GM12878 (cell line): ENCODE results near the gene PDE6B. TPM values are rescaled to one million over a fixed set of nuclear protein-coding genes. Genes with fewer than 3 reads are reported as not detected.

ENCODE experiments used
- ATAC-seq: fragments of 200-7000 bp; cut with Tn5 transposase; 3 replicates; pipeline ENCODE4 v1.9.1; 2020; ENCODE audit warnings: mild to moderate bottlenecking, moderate library complexity
- BruUV-seq: library from RNA; stranded (reverse); fragments of 400-500 nt; replicated peaks from 2 replicates; lab custom pipeline; 2021; lab: Mats Ljungman, UMichigan
- CTCF ChIA-PET: fragments of 300-600 bp; sonication (Branson Sonifier 250); formaldehyde crosslinking; extraction: SDS; loops from one replicate; lab custom pipeline; 2021; ENCODE audit warnings: inconsistent platforms; lab: Yijun Ruan, JAX
- POLR2A ChIA-PET: fragments of 350-600 bp; formaldehyde crosslinking; extraction: SDS; loops from one replicate; lab custom pipeline; 2021; ENCODE audit warnings: inconsistent platforms; lab: Charles Lee
- RAD21 ChIA-PET: fragments of 300-600 bp; sonication (Branson Sonifier 250); formaldehyde crosslinking; loops from one replicate; lab custom pipeline; 2023; ENCODE audit warnings: antibody characterized with exemption; ENCODE audit not compliant: unreplicated experiment; lab: Charles Lee
- SMC1A ChIA-PET: fragments of 300-600 bp; sonication (Branson Sonifier 250); formaldehyde crosslinking; loops from one replicate; lab custom pipeline; 2023; ENCODE audit not compliant: unreplicated experiment, uncharacterized antibody; lab: Charles Lee
- DNase-seq: peaks from one replicate; pipeline ENCODE4 v3.0.0-alpha.2; 2011; ENCODE audit warnings: low read depth, low spot score
- FAIRE-seq: peaks from 3 replicates; lab custom pipeline; 2011; peaks lifted over from hg19 to GRCh38; lab: Jason Lieb, UNC
- H2AFZ ChIP-seq: 2 replicates; pipeline ENCODE4 v1.6.0; 2011; ENCODE audit warnings: low read depth, low read length, control low read depth; ENCODE audit not compliant: control insufficient read depth
- H3K27ac ChIP-seq: 2 replicates; pipeline ENCODE4 v1.5.1; 2011; ENCODE audit warnings: control low read depth; ENCODE audit not compliant: control insufficient read depth, insufficient read depth
- H3K27me3 ChIP-seq, 2 experiments: replicated peaks in 1 of 2; 2 replicates each; pipeline versions ENCODE4 v1.6.0 to v1.6.1; 2011; ENCODE audit warnings: low read length in 1 of 2; ENCODE audit not compliant: control insufficient read depth in 2 of 2, insufficient read depth in 2 of 2
- H3K36me3 ChIP-seq, 2 experiments: 2 replicates each; pipeline ENCODE4 v1.5.1; 2011; ENCODE audit warnings: low read length in 1 of 2; ENCODE audit not compliant: control insufficient read depth in 2 of 2, insufficient read depth in 2 of 2
- H3K4me1 ChIP-seq: 2 replicates; pipeline ENCODE4 v1.6.1; 2011; ENCODE audit warnings: mild to moderate bottlenecking, low read length, moderate library complexity, mixed read lengths; ENCODE audit not compliant: control insufficient read depth, insufficient read depth
- H3K4me2 ChIP-seq: 2 replicates; pipeline ENCODE4 v1.6.0; 2011; ENCODE audit warnings: control low read depth; ENCODE audit not compliant: control insufficient read depth, insufficient read depth
- H3K4me3 ChIP-seq: fragments of 200-600 bp; sonication (generic); 2 replicates; pipeline ENCODE4 v1.5.1; 2016
- H3K79me2 ChIP-seq: 2 replicates; pipeline ENCODE4 v1.6.0; 2011; ENCODE audit warnings: low read length; ENCODE audit not compliant: control insufficient read depth, insufficient read depth
- H3K9ac ChIP-seq: 2 replicates; pipeline ENCODE4 v1.8.0; 2011; ENCODE audit warnings: low read length, control low read depth, mixed read lengths; ENCODE audit not compliant: control insufficient read depth, insufficient read depth
- H3K9me3 ChIP-seq: replicated peaks from 3 replicates; pipeline ENCODE4 v1.5.1; 2011; ENCODE audit warnings: mild to moderate bottlenecking, low read length; ENCODE audit not compliant: control insufficient read depth, insufficient read depth
- H4K20me1 ChIP-seq: 2 replicates; pipeline ENCODE4 v1.6.0; 2011; ENCODE audit not compliant: control insufficient read depth, insufficient read depth
- BACH1 ChIP-seq: fragments of 450-650 bp; IDR thresholded peaks from 2 replicates; pipeline ENCODE4 v1.6.1; 2017; ENCODE audit warnings: mild to moderate bottlenecking, borderline replicate concordance
- CEBPZ ChIP-seq: fragments of 150-350 bp; IDR thresholded peaks from 2 replicates; pipeline ENCODE4 v1.6.1; 2016; ENCODE audit warnings: low read depth, low read length
- CHD1 ChIP-seq: IDR thresholded peaks from 2 replicates; pipeline ENCODE4 v1.6.1; 2012; ENCODE audit warnings: low read depth, low read length, improper control_type of control experiment
- CTCF ChIP-seq, 3 experiments: IDR thresholded peaks in 2 of 3; conservative IDR thresholded peaks in 1 of 3; 2 replicates each; pipeline ENCODE4 v1.5.1; 2011; ENCODE audit warnings: low read depth in 3 of 3, low read length in 3 of 3, mild to moderate bottlenecking in 3 of 3, control low read depth in 2 of 3, moderate library complexity in 2 of 3, inconsistent platforms in 1 of 3, mixed read lengths in 1 of 3; ENCODE audit not compliant: control insufficient read depth in 2 of 3, insufficient read depth in 1 of 3; ENCODE audit errors: extremely low read depth in 1 of 3
- DPF2 ChIP-seq: fragments of 450-650 bp; IDR thresholded peaks from 2 replicates; pipeline ENCODE4 v1.6.1; 2017; ENCODE audit warnings: mild to moderate bottlenecking
- GABPA ChIP-seq: IDR thresholded peaks from 2 replicates; pipeline ENCODE4 v1.6.1; 2014; ENCODE audit warnings: antibody characterized with exemption, low read depth, mild to moderate bottlenecking, inconsistent platforms
- GATAD2B ChIP-seq: fragments of 450-650 bp; conservative IDR thresholded peaks from 2 replicates; pipeline ENCODE4 v1.6.1; 2017; ENCODE audit warnings: low read depth, mild to moderate bottlenecking, moderate library complexity
- HDGF ChIP-seq: fragments of 450-650 bp; IDR thresholded peaks from 2 replicates; pipeline ENCODE4 v1.6.1; 2016; ENCODE audit warnings: antibody characterized with exemption
- IKZF1 ChIP-seq: fragments of 450-650 bp; conservative IDR thresholded peaks from 2 replicates; pipeline ENCODE4 v1.6.1; 2017; ENCODE audit warnings: antibody characterized with exemption, mild to moderate bottlenecking
- MAX ChIP-seq: IDR thresholded peaks from 2 replicates; pipeline ENCODE4 v1.6.1; 2012; ENCODE audit warnings: low read depth, low read length, improper control_type of control experiment
- RELA ChIP-seq: fragments of 450-650 bp; IDR thresholded peaks from 2 replicates; pipeline ENCODE4 v1.8.0; 2014; ENCODE audit warnings: borderline replicate concordance; ENCODE audit not compliant: partially characterized antibody
- RFX5 ChIP-seq: IDR thresholded peaks from 2 replicates; pipeline ENCODE4 v1.6.1; 2011; ENCODE audit warnings: low read depth, low read length, improper control_type of control experiment
- SUZ12 ChIP-seq: fragments of 200-600 bp; sonication (generic); IDR thresholded peaks from one replicate; pipeline ENCODE4 v1.6.1; 2018; ENCODE audit warnings: antibody characterized with exemption, mild to moderate bottlenecking; ENCODE audit not compliant: unreplicated experiment
- ZZZ3 ChIP-seq: IDR thresholded peaks from 2 replicates; pipeline ENCODE4 v1.6.1; 2011; ENCODE audit warnings: low read depth; ENCODE audit not compliant: control insufficient read depth, insufficient read length
- WGBS: methylation state at CpG from one replicate; pipeline ENCODE4 v1.1.6; 2016; ENCODE audit warnings: low lambda C conversion rate; ENCODE audit not compliant: insufficient replicate concordance, insufficient coverage; ENCODE audit errors: missing lambda C conversion rate; 5-methylcytosine and 5-hydroxymethylcytosine counted together
- in situ Hi-C: fragments of 300-500 bp; cut with MboI; formaldehyde crosslinking; loops from 9 replicates; pipeline ENCODE4 v1.14.3; 2018; ENCODE audit warnings: mixed read lengths
- intact Hi-C: fragments of 100-400 bp; cut with micrococcal nuclease; formaldehyde crosslinking; loops from one replicate; pipeline ENCODE4 v1.14.2; 2022; ENCODE audit not compliant: unreplicated experiment
- polyA plus RNA-seq, 11 experiments: library from polyadenylated mRNA; depleted of rRNA in 4 of 11; unstranded in 6 of 11; stranded (reverse) in 5 of 11; fragments of >200 nt; fragmentation: Nextera tagmentation in 4 of 11; fragmentation: Illumina TruSeq in 1 of 11; extraction: Ambion mirVana in 4 of 11; extraction: Trizol in 1 of 11; gene quantifications; 1 replicate in 1 of 11; 2 replicates in 10 of 11; pipeline versions ENCODE4 v1.2.1 to v1.2.3, GENCODE V29; 2011 to 2016; ENCODE audit warnings: inconsistent platforms in 2 of 11, missing spikeins in 2 of 11, low read depth in 1 of 11
- total RNA-seq, 4 experiments: library from RNA; depleted of rRNA in 3 of 4; stranded (reverse); fragments of >200 nt in 3 of 4; fragmentation: Illumina TruSeq in 1 of 4; extraction: Trizol in 1 of 4; gene quantifications; 2 replicates each; pipeline versions ENCODE4 v1.2.1 to v1.2.3, GENCODE V29; 2013 to 2021

The PDE6B gene
- total and polyA plus RNA-seq, 10 of the 15 experiments (the other 5 are each of a cell fraction or from before 2014, with no cell fraction given): 2.6 to 6.4 (median 3.8) TPM

GRCh38 chr4:679629-680028 lies 54.3 kb downstream of the PDE6B start (continued):
- no peak for TF ChIP-seq MAX

- no peak for FAIRE-seq
- Histone ChIP-seq H3K27ac (no peak overlapping the region), H2AFZ (no peak overlapping the region)
- no peak for TF ChIP-seq DPF2
- TF ChIP-seq CEBPZ: no peak
- no peak for TF ChIP-seq BACH1
- no peak for TF ChIP-seq IKZF1
- TF ChIP-seq HDGF: no peak
- TF ChIP-seq CTCF (IDR thresholded peaks at IDR 0.05 in 2 of 3, conservative IDR thresholded peaks at IDR 0.05 in 1 of 3; ENCODE audit: control insufficient read depth in 2 of 3, extremely low read depth in 1 of 3, insufficient read depth in 1 of 3, low read depth in 3 of 3, low read length in 3 of 3): no peak
- no peak for TF ChIP-seq CHD1
- no peak for TF ChIP-seq RFX5
- no peak for TF ChIP-seq ZZZ3
- no peak for TF ChIP-seq GATAD2B
- no peak for TF ChIP-seq GABPA
- TF ChIP-seq SUZ12: no peak
- TF ChIP-seq RELA: no peak
- no peak for TF ChIP-seq MAX
- TF ChIP-seq, all 136 proteins: peak for 0
- Histone ChIP-seq H3K9ac (no peak overlapping the region), H4K20me1 (no peaks in the 10 kb centered on the region), H3K9me3 (no peaks in the 10 kb centered on the region), H3K27me3 (no peaks in the 10 kb centered on the region), H3K79me2 (peaks cover 6% of the 10 kb centered on the region), H3K4me1 (peaks cover 36% of the 10 kb centered on the region), H3K36me3 (no peaks in the 10 kb centered on the region), H3K4me3 (no peak overlapping the region), H3K4me2 (peak overlapping the region; percentile 89)
- DNase-seq (no peak), ATAC-seq (no peak)
- CTCF ChIA-PET: no interaction called here
- POLR2A ChIA-PET: interaction anchor here (1.8 kb wide), 1 partner anchor 19 kb away, joined by 5 read pairs; no protein-coding TSS in a partner anchor
- SMC1A ChIA-PET: interaction anchor here (1.1 kb wide), 1 partner anchor 74 kb away, joined by 3 read pairs; no protein-coding TSS in a partner anchor
- intact Hi-C loops: no loop called here
- WGBS: 68% methylated on average over 9 of the region's 9 CpGs
- in situ Hi-C loops: no loop called here
- RAD21 ChIA-PET: no interaction called here
- no TSS peak for BruUV-seq
Measured at GRCh38 chr4:680091-680490, 54.7 kb downstream of the PDE6B start.
